Activated CD8-positive, alpha-beta memory T cell treated with anti-CD3 and anti-CD28 coated beads, Interleukin-2, amount 50 U/mL, for 24 hours (primary cell): Measurements from ENCODE around the gene WFDC1.
A peak's percentile ranks its signal among the peaks of the same experiment; 100 is the strongest.

ENCODE experiments used
- DNase-seq: peaks from one replicate; pipeline ENCODE4 v3.0.0-alpha.2; 2020; ENCODE audit errors: extremely low read depth

WFDC1 gene

GRCh38 chr16:84351630-84352029 is 57.0 kb downstream of the WFDC1 start:
- DNase-seq: no peak

DNA sequence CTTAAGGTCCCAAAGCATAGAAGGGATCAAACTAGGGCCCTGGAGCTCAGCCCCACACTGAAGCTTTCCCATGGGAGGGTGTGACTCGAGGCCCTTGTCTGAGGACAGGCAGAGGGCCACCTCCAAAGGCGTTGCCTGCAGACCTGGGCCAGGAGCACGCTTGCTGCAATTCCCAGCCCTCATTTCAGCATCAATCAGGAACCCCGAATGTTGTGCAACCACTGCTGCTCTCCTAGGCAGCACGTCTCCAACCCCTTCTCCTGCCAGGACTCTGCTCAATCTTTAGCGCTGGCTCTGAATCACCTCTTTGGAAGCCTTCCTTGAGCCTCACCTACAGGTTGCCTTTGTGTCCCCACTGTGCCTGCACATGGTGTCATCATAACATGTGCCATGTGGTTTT is 59.6 kb downstream of the WFDC1 start:
- DNase-seq: no peak

- DNase-seq: no peak
These were observed 60.5 kb downstream of the WFDC1 start for GRCh38 chr16:84355149-84355548.

DNA sequence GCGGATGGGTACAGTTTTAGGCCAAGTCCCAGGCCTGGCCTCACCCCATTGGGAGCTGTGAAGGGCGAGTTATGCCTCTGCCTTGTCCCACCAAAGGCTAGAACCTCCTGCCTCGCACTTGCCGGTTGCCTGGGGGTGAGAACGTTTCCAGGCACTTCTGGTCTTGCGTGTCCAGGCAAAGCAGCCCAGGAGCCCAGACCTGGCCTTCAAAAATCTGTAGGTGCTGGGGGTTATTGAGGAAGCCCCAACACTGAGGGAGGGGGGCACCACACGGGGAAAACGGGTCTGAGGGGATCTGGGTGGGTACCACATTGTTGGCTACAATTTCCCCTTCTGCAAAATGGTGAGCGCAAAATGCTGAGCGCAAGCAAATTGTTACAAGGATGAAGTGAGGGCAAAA is 61.5 kb downstream of the WFDC1 start:
- DNase-seq: no peak

GRCh38 chr16:84356591-84357116 is 62.0 kb downstream of the WFDC1 start:
- DNase-seq: no peak

DNA sequence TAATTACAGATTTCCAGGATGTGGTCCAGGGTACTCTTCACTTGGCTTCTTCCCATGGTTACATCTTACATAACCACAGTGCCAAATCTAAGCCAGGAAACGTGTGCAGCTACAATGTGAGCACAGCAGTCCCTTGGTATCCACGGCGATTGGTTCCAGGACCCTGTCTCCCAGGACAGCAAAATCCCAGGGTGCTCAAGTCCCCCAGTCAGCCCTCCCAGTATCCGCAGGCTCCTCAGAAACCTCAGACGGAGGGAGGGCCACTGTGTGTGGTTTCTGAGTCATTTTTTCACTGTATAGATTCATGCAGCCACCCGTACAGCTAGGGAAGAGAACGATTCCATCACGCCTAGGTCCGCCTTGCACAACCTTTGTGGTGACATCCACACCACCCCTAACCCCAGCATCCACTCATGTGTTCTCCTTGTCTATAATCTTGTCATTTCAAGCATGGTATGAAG is 62.5 kb downstream of the WFDC1 start:
- no peak for DNase-seq

DNA sequence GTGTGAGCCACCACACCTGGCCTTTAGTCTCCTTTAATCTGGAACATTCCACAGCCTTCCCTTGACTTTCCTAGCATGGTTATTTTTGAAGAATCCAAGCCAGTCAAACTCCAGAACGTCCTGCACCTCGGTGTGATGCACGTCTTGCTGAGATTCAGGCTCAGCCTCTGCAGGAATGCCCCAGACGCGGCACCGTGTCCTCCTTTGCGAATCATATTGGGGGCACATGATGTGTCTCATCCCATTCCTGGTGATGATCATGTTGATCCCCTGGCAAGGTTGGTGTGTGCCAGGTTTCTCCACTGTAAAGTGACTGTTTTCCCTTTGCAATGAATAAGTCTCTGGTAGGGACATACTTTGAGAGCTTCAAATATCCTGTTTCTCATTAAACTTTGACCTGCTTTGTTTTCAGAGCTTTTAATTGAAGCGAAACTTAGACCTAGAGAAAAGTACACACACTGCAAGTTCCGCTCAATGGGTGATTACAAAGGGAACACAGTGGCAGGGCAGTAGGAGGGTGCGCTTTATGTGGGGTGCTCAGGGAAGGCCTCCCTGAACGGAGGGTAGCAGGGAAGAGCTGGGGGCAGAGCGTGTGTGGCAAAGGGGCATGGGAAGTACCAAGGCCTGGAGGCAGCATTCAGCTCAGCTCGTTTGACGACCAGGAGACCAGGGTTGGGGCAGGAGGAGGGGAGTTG is 64.1 kb downstream of the WFDC1 start:
- DNase-seq: no peak

GRCh38 chr16:84359326-84359725 is 64.6 kb downstream of the WFDC1 start:
- DNase-seq: no peak

DNA sequence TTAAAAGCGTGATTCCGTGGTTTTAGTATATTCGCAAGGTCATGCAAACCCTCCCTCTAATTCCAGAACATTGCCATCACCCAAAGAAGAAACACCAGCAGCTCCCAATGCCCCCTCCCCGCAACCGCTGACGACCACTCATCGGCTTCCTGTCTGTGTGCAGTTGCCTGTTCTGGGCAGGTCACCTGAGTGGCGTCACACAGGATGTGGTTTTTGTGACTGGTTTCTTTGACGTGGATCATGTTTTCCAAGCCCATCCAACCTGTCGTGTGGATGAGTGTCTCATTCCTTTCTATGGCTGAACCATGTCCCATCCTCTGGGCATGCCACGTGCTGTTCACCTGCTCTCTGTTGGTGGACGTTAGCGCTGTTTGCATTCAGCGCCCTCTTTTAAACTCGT is 65.5 kb downstream of the WFDC1 start:
- DNase-seq: peak; percentile 0

DNA sequence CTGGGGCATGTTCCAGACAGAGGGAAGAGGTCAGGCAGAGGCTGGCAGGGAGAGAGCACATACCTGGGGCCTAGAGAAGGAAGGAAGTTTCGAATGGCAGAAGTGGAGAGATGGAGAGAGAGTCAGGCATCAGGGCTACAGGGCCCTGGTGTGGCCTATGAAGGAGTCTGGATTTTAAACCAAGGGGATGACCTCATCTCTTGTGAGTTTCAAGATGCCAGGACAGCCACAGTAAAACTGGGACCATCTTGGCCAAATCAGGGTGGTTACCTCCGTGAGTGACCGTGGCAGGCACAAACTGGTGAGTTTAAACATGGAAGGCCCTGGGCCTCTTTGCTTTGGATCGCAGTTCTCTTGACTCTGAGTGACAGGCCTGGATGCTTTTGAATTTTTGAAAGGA is 66.1 kb downstream of the WFDC1 start:
- no peak for DNase-seq

DNA sequence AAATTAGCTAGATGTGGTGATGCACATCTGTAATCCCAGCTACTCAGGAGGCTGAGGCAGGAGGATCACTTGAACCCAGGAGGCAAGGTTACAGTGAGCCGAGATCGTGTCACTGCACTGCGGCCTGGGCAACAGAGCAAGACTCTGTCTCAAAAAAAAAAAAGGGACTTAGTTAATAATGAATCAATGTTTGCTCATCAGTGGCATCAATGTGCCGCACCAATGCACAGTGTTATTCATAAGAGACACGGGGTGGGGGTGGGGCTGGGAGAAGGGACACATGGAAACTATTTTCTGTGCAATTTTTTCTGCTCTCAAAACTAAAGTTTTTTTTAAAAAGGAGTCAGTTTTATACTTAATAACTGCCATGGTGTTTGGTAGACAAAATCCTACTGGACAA is 66.9 kb downstream of the WFDC1 start:
- DNase-seq: no peak

DNA sequence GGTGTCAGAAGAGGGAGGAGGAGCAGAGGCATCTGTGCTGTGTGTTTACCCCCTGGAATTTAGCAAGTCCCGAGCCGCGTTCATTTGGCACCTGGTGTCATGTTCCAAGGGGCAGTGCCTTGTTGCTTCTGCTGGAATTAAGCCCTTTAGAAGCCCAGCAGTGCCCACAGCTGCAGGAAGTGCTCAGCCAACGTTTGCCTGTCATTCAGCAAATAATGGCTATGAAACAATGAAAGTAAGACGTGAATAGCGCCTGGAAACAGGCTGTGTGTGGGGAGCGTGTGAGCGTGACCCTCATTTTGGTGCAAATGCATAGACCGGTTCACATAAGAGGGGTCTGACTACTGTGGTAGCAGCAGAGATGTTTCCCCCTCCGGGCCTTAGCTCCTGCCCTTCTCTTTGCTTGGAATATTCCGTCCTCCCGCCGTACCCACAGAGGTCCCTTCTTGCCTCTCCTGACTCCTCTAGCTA is 67.8 kb downstream of the WFDC1 start:
- no peak for DNase-seq

DNA sequence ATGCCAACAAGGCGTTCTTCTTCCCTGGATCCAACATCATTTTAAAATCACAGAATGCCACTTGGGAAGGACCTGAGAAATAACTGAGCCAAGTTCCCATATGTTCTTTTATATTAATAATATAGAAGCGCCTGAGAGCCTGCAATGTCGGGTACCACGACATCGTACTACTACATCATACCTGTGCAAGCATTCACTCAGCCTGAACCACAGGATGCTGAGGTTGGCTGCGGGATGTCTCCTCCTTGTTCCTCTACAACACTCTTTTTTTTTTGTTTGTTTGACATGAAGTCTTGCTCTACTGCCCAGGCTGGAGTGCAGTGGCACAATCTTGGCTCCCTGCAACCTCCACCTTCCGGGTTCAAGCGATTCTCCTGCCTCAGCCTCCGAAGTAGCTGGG is 71.5 kb downstream of the WFDC1 start:
- DNase-seq: no peak

GRCh38 chr16:84367297-84367680 is 72.6 kb downstream of the WFDC1 start:
- DNase-seq: no peak

- no peak for DNase-seq
These were observed 73.2 kb downstream of the WFDC1 start for GRCh38 chr16:84367750-84368307.

- no peak for DNase-seq
These were observed 73.8 kb downstream of the WFDC1 start, which contains the start of gene ATP2C2 for GRCh38 chr16:84368308-84368996. Gene ATP2C2 (plus strand): TSS chr16:84368538. CDS start chr16:84368616, 78 bp downstream.

- DNase-seq: no peak
These were observed 74.4 kb downstream of the WFDC1 start for GRCh38 chr16:84369105-84369504.

DNA sequence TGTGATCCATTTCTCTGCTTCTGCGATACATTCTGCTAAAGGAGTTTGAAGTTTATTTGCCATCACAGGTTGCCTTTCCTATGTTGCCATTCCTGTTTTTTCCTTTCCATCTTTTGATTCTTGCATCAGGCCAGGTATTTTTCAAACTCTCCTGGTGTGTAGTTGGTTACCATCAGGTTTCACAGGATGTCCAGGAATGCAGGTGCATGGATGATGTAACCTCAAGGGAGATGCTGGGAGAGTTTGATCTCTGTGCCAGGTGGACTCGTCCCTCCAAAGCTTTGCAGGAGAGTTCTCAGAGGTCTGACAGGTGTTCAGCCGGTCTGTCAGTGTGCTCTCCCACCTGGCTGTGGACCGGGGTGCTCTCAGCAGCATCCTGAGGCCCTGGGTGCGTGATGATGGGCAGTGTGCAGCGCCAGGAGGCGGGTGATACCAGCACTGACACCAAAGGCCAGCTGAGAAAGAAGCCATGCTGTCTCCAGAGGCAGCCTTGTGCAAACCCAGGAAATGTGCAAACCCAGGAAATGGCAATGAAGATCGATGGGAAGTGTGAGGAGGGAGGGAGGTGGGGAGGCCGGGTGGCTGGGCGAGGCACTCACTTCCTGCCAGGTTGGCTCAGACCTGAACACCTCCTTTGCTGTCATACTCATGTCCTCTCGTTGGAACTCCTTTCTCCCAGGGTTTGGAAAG is 75.4 kb downstream of the WFDC1 start:
- no peak for DNase-seq

GRCh38 chr16:84370723-84371552 is 76.3 kb downstream of the WFDC1 start:
- no peak for DNase-seq

- DNase-seq: no peak
These were observed 76.8 kb downstream of the WFDC1 start for GRCh38 chr16:84371553-84371865.

DNA sequence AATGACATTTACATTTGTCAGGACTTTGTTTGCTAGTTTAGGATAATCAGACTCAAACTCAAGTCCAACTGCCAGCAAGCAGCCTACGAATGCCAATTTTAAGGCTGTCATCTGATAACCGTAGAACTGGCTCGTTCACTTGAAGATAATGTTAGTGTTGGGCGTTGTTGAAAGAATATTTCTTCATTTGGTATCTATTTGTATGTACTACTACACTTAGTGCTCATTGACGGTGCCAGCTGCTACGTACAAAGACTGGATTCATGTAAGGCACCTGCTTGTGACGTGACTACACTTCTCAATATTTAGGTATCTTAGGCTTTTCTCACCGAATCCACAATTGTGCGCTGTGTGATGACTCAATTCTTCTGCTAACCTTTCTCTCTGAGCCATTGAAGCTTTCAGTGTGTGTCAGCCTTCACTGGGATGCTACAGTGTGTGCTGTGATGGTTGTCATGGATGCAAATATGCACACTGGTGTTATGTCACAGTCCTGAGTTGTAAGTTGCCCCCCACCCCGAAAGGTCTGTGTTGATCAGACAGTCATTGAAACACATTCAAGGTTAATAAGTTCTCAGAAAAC is 79.3 kb downstream of the WFDC1 start:
- DNase-seq: no peak
